ENCODE data around the gene TMEM263.

GRCh38 chr12:106982229-106982628, 26.5 kb downstream of the TMEM263 start:
- TF ChIP-seq CTCF (IDR thresholded peaks at IDR 0.05) (no peak), ZFX (IDR thresholded peaks at IDR 0.05; ENCODE audit: borderline replicate concordance) (no peak)
